HEK293 (cell line): Measurements from ENCODE around the gene AP1B1.

Source experiments
- ELK4 ChIP-seq: IDR thresholded peaks from 2 replicates; pipeline ENCODE4 v1.6.1; 2011; ENCODE audit warnings: mild to moderate bottlenecking, low read depth, low read length, borderline replicate concordance
- KLF17 ChIP-seq: fragments of 450-650 bp; formaldehyde crosslinking; IDR thresholded peaks from 2 replicates; pipeline ENCODE4 v1.5.1; 2016; ENCODE audit warnings: missing biosample characterization, missing genetic modification characterization
- KLF8 ChIP-seq: fragments of 450-650 bp; formaldehyde crosslinking; IDR thresholded peaks from 2 replicates; pipeline ENCODE4 v1.5.1; 2016; ENCODE audit warnings: missing biosample characterization, missing genetic modification characterization
- KLF9 ChIP-seq: fragments of 450-650 bp; formaldehyde crosslinking; IDR thresholded peaks from 2 replicates; pipeline ENCODE4 v1.5.1; 2016; ENCODE audit warnings: missing biosample characterization, missing genetic modification characterization, low read depth
- OSR2 ChIP-seq: fragments of 450-650 bp; formaldehyde crosslinking; IDR thresholded peaks from 2 replicates; pipeline ENCODE4 v1.5.1; 2016; ENCODE audit warnings: missing biosample characterization, missing genetic modification characterization
- PRDM10 ChIP-seq: fragments of 450-650 bp; formaldehyde crosslinking; IDR thresholded peaks from 2 replicates; pipeline ENCODE4 v1.5.1; 2016; ENCODE audit warnings: missing biosample characterization, missing genetic modification characterization
- SP7 ChIP-seq: fragments of 450-650 bp; formaldehyde crosslinking; IDR thresholded peaks from 2 replicates; pipeline ENCODE4 v1.5.1; 2016; ENCODE audit warnings: missing biosample characterization, missing genetic modification characterization
- WT1 ChIP-seq: fragments of 450-650 bp; formaldehyde crosslinking; IDR thresholded peaks from 2 replicates; pipeline ENCODE4 v1.5.1; 2016; ENCODE audit warnings: missing biosample characterization, missing genetic modification characterization
- ZBTB17 ChIP-seq: fragments of 450-650 bp; formaldehyde crosslinking; IDR thresholded peaks from 2 replicates; pipeline ENCODE4 v1.5.1; 2016; ENCODE audit warnings: missing biosample characterization, missing genetic modification characterization
- ZBTB48 ChIP-seq: fragments of 450-650 bp; formaldehyde crosslinking; IDR thresholded peaks from 2 replicates; pipeline ENCODE4 v1.5.1; 2016; ENCODE audit warnings: missing biosample characterization, missing genetic modification characterization
- ZBTB8A ChIP-seq: fragments of 450-650 bp; formaldehyde crosslinking; IDR thresholded peaks from 2 replicates; pipeline ENCODE4 v1.5.1; 2016; ENCODE audit warnings: missing biosample characterization, missing genetic modification characterization
- ZFP3 ChIP-seq: fragments of 450-650 bp; formaldehyde crosslinking; IDR thresholded peaks from 2 replicates; pipeline ENCODE4 v1.5.1; 2016; ENCODE audit warnings: low read depth, missing biosample characterization, missing genetic modification characterization
- ZFP37 ChIP-seq: fragments of 450-650 bp; formaldehyde crosslinking; IDR thresholded peaks from 2 replicates; pipeline ENCODE4 v1.5.1; 2016; ENCODE audit warnings: missing biosample characterization, missing genetic modification characterization
- ZNF132 ChIP-seq: fragments of 450-650 bp; formaldehyde crosslinking; IDR thresholded peaks from 2 replicates; pipeline ENCODE4 v1.5.1; 2017; ENCODE audit warnings: missing biosample characterization, missing genetic modification characterization, borderline replicate concordance
- ZNF146 ChIP-seq: fragments of 450-650 bp; formaldehyde crosslinking; IDR thresholded peaks from 2 replicates; pipeline ENCODE4 v1.5.1; 2016; ENCODE audit warnings: missing biosample characterization, missing genetic modification characterization
- ZNF18 ChIP-seq: fragments of 450-650 bp; formaldehyde crosslinking; IDR thresholded peaks from 2 replicates; pipeline ENCODE4 v1.5.1; 2016; ENCODE audit warnings: missing biosample characterization, missing genetic modification characterization
- ZNF248 ChIP-seq: fragments of 450-650 bp; formaldehyde crosslinking; IDR thresholded peaks from 2 replicates; pipeline ENCODE4 v1.5.1; 2017; ENCODE audit warnings: missing biosample characterization, missing genetic modification characterization
- ZNF26 ChIP-seq: fragments of 450-650 bp; formaldehyde crosslinking; IDR thresholded peaks from 2 replicates; pipeline ENCODE4 v1.5.1; 2016; ENCODE audit warnings: missing biosample characterization, missing genetic modification characterization
- ZNF274 ChIP-seq, 2 experiments: fragments of 200-500 bp in 1 of 2; fragments of 450-650 bp in 1 of 2; sonication (Bioruptor generic) in 1 of 2; formaldehyde crosslinking in 1 of 2; IDR thresholded peaks; 2 replicates each; pipeline versions ENCODE4 v1.5.1 to v1.6.1; 2014 to 2016; ENCODE audit warnings: borderline replicate concordance in 1 of 2, inconsistent platforms in 1 of 2, low read length in 1 of 2, missing biosample characterization in 1 of 2, missing genetic modification characterization in 1 of 2
- ZNF366 ChIP-seq: fragments of 450-650 bp; formaldehyde crosslinking; conservative IDR thresholded peaks from 2 replicates; pipeline ENCODE4 v1.5.1; 2016; ENCODE audit warnings: missing biosample characterization, missing genetic modification characterization
- ZNF488 ChIP-seq: fragments of 450-650 bp; formaldehyde crosslinking; IDR thresholded peaks from 2 replicates; pipeline ENCODE4 v1.5.1; 2016; ENCODE audit warnings: missing biosample characterization, missing genetic modification characterization
- ZNF561 ChIP-seq: fragments of 450-650 bp; IDR thresholded peaks from 2 replicates; pipeline ENCODE4 v1.5.1; 2018; ENCODE audit warnings: missing biosample characterization, missing genetic modification characterization, borderline replicate concordance
- ZNF600 ChIP-seq: fragments of 450-650 bp; formaldehyde crosslinking; IDR thresholded peaks from 2 replicates; pipeline ENCODE4 v1.5.1; 2016; ENCODE audit warnings: missing biosample characterization, missing genetic modification characterization
- ZNF629 ChIP-seq: fragments of 450-650 bp; formaldehyde crosslinking; IDR thresholded peaks from 2 replicates; pipeline ENCODE4 v1.5.1; 2017; ENCODE audit warnings: missing biosample characterization, missing genetic modification characterization
- ZNF692 ChIP-seq: fragments of 450-650 bp; formaldehyde crosslinking; IDR thresholded peaks from 2 replicates; pipeline ENCODE4 v1.5.1; 2016; ENCODE audit warnings: missing biosample characterization, missing genetic modification characterization
- ZNF837 ChIP-seq: fragments of 450-650 bp; formaldehyde crosslinking; IDR thresholded peaks from 2 replicates; pipeline ENCODE4 v1.5.1; 2016; ENCODE audit warnings: missing biosample characterization, missing genetic modification characterization

Gene AP1B1

GRCh38 chr22:29344137-29344536 lies 44.2 kb downstream of the AP1B1 start (continued):
- TF ChIP-seq ZNF248 (tag by site-specific recombination) (no peak), ZNF274 (IDR thresholded peaks at IDR 0.05; ENCODE audit: low read length) (no peak), ZNF274 (tag by site-specific recombination; IDR thresholded peaks at IDR 0.05; ENCODE audit: borderline replicate concordance) (no peak), ZNF837 (tag by site-specific recombination) (no peak), ZNF488 (tag by site-specific recombination) (no peak), KLF17 (tag by site-specific recombination) (0 out of 2 replicates have a peak, but pooled peaks have one; percentile 20), OSR2 (peak; percentile 5; the same call in 1 of the 2 replicates), ZNF561 (tag by site-specific recombination) (no peak), ZNF26 (tag by site-specific recombination) (no peak), ELK4 (no peak), ZFP3 (tag by site-specific recombination) (no peak), KLF9 (no peak), SP7 (tag by site-specific recombination) (peak; percentile 92), ZBTB17 (tag by site-specific recombination) (peak; percentile 72), ZNF146 (no peak), ZNF18 (tag by site-specific recombination) (peak; percentile 11), ZNF600 (peak; percentile 86), ZNF692 (tag by site-specific recombination) (0 out of 2 replicates have a peak, but pooled peaks have one; percentile 44), ZBTB8A (tag by site-specific recombination) (peak; percentile 8; the same call in 1 of the 2 replicates), PRDM10 (tag by site-specific recombination) (peak; percentile 53; the same call in 1 of the 2 replicates), ZBTB48 (tag by site-specific recombination) (peak; percentile 96), WT1 (tag by site-specific recombination) (no peak), ZFP37 (tag by site-specific recombination) (no peak), ZNF366 (tag by site-specific recombination) (peak; percentile 39), ZNF132 (tag by site-specific recombination) (no peak), ZNF629 (tag by site-specific recombination) (peak; percentile 67), KLF8 (tag by site-specific recombination) (0 out of 2 replicates have a peak, but pooled peaks have one; percentile 20)
